ENCODE results near the gene XAB2.

Gene XAB2

DNA sequence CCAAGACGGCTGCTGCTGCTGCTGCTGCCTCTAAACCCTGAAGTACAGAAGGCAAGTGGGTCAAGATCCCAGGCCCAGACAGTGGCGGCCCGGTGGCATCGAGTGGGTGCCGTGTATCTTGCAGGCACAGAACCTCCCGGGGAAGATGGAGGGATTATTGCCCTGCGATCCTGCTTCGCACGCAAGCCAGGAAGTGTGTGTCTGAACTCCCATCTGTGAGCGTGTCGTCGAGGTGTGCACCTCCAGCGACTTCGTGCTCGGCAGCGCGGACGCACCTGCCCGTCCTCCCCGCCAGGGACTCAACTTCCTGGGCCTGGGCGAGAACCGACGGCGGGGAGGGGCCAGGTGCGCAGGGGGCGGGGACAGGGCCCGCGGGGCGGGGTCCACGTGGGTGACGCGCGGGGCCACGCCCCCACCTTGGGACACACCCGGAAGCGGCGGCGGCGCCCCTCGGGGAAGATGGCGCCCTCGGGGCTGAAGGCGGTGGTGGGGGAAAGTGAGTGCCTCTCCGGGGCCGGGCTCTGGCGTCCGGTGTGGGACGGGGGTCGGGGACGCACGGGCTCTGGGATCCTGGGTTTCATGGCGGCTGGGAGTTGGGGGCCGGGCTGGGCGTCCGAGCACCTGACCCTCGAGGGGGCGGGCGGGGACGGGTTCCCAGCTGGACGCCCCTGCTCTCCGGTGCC is 7.5 kb upstream of the XAB2 start, which contains the start of gene STXBP2:
TSS of gene STXBP2 (plus strand) at position 420 of the 683 bp plus-strand sequence. CDS start at position 460, 40 bp downstream.
- Histone ChIP-seq H3K4me2 (ENCODE audit: low read depth, low read length, poor library complexity, severe bottlenecking) (peak within 1 kb of the TSS; percentile 80), H3K4me3 (ENCODE audit: insufficient read depth, low read length, poor library complexity, severe bottlenecking) (peak within 1 kb of the TSS; percentile 91), H3K79me2 (ENCODE audit: insufficient read depth, low read length) (0 out of 2 replicates have a peak, but pooled peaks cover 7% of the 10 kb centered on the region), H3K9me3 (ENCODE audit: insufficient read depth, low read length) (no peaks in the 10 kb centered on the region), H3K27ac (ENCODE audit: low read depth, low read length) (peak within 1 kb of the TSS; percentile 37), H2AFZ (ENCODE audit: low read depth, low read length, severe bottlenecking) (peak within 1 kb of the TSS; percentile 71), H3F3A (ENCODE audit: insufficient read depth) (no peaks in the 10 kb centered on the region), H3K36me3 (ENCODE audit: low read length) (no peaks in the 10 kb centered on the region), H4K20me1 (ENCODE audit: low read depth, low read length) (no peaks in the 10 kb centered on the region), H3K9ac (ENCODE audit: low read length) (peak within 1 kb of the TSS; percentile 89), H3K27me3 (ENCODE audit: low read length) (no peaks in the 10 kb centered on the region), H3K9me2 (replicated peaks; ENCODE audit: insufficient read depth, low read length) (no peaks in the 10 kb centered on the region)
- TF ChIP-seq CTCF (IDR thresholded peaks at IDR 0.05; ENCODE audit: insufficient read depth, low read length, poor library complexity, severe bottlenecking), result no peak
- no peak for TF ChIP-seq EZH2phosphoT487 (conservative IDR thresholded peaks at IDR 0.05; ENCODE audit: low read length)

- H3K4me2 ChIP-seq (ENCODE audit: low read depth, low read length, poor library complexity, severe bottlenecking), result peak overlapping the region; percentile 80
- no peak overlapping the region for H3K9ac ChIP-seq (ENCODE audit: low read length)
- H3K4me3 ChIP-seq (ENCODE audit: insufficient read depth, low read length, poor library complexity, severe bottlenecking), result no peak overlapping the region
- no peaks in the 10 kb centered on the region for H4K20me1 ChIP-seq (ENCODE audit: low read depth, low read length)
- peak overlapping the region; percentile 71 for H2AFZ ChIP-seq (ENCODE audit: low read depth, low read length, severe bottlenecking)
- 0 out of 2 replicates have a peak, but pooled peaks cover 7% of the 10 kb centered on the region for H3K79me2 ChIP-seq (ENCODE audit: insufficient read depth, low read length)
- no peaks in the 10 kb centered on the region for H3K36me3 ChIP-seq (ENCODE audit: low read length)
- no peaks in the 10 kb centered on the region for H3K9me2 ChIP-seq (replicated peaks; ENCODE audit: insufficient read depth, low read length)
- TF ChIP-seq CTCF (IDR thresholded peaks at IDR 0.05; ENCODE audit: insufficient read depth, low read length, poor library complexity, severe bottlenecking) (no peak), EZH2phosphoT487 (conservative IDR thresholded peaks at IDR 0.05; ENCODE audit: low read length) (no peak)
- no peaks in the 10 kb centered on the region for H3F3A ChIP-seq (ENCODE audit: insufficient read depth)
- no peak overlapping the region for H3K27ac ChIP-seq (ENCODE audit: low read depth, low read length)
- no peaks in the 10 kb centered on the region for H3K9me3 ChIP-seq (ENCODE audit: insufficient read depth, low read length)
- H3K27me3 ChIP-seq (ENCODE audit: low read length), result no peaks in the 10 kb centered on the region
Measured at GRCh38 chr19:7636317-7636690, 7.0 kb upstream of the XAB2 start.

DNA sequence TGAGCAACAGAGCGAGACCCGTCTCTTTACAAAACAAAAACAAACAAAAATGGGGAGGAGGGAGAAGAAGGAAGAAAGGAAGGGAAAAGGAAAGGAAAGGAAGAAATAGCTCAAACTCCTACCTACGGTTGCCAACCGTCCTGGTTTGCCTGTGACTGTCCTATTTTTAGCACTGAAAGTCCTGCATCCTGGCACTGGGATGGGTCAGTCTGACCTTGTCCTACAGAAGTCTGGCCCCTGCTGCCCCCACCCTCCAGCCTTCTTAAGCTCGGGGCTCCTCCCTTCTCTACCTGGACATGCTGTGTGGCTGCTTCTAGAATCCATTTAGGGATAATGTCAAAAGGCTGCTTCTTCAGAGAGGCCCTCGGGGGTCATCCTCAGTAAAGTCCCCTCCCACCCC is 6.3 kb upstream of the XAB2 start:
- H3K9me3 ChIP-seq (ENCODE audit: insufficient read depth, low read length), result no peaks in the 10 kb centered on the region

More for the DNA sequence above, 6.3 kb upstream of the XAB2 start:
- no peak for TF ChIP-seq EZH2phosphoT487 (conservative IDR thresholded peaks at IDR 0.05; ENCODE audit: low read length)
- no peak for TF ChIP-seq CTCF (IDR thresholded peaks at IDR 0.05; ENCODE audit: insufficient read depth, low read length, poor library complexity, severe bottlenecking)
- Histone ChIP-seq H3K9me2 (replicated peaks; ENCODE audit: insufficient read depth, low read length) (no peaks in the 10 kb centered on the region), H4K20me1 (ENCODE audit: low read depth, low read length) (no peaks in the 10 kb centered on the region), H2AFZ (ENCODE audit: low read depth, low read length, severe bottlenecking) (no peak overlapping the region), H3K36me3 (ENCODE audit: low read length) (no peaks in the 10 kb centered on the region), H3K27me3 (ENCODE audit: low read length) (no peaks in the 10 kb centered on the region), H3K9ac (ENCODE audit: low read length) (no peak overlapping the region), H3K79me2 (ENCODE audit: insufficient read depth, low read length) (peaks cover 9% of the 10 kb centered on the region), H3K27ac (ENCODE audit: low read depth, low read length) (no peak overlapping the region), H3F3A (ENCODE audit: insufficient read depth) (no peaks in the 10 kb centered on the region), H3K4me2 (ENCODE audit: low read depth, low read length, poor library complexity, severe bottlenecking) (no peak overlapping the region), H3K4me3 (ENCODE audit: insufficient read depth, low read length, poor library complexity, severe bottlenecking) (no peak overlapping the region)
